Thoracic aorta (tissue), 2 donors: ENCODE data around the gene YARS1. TPM values are rescaled to one million over a fixed set of nuclear protein-coding genes. Genes with fewer than 3 reads are reported as not detected.

Source experiments
- ATAC-seq: fragments of 150-250 bp; one replicate; pipeline ENCODE4 v1.8.0; 2017; ENCODE audit warnings: low read depth; ENCODE audit not compliant: insufficient number of reproducible peaks, low FRiP score
- DNase-seq: peaks from one replicate; pipeline ENCODE4 v3.0.0-alpha.2; 2020; ENCODE audit warnings: low spot score
- H3K27ac ChIP-seq, 2 donors: fragments of 200-600 bp; sonication (generic); 1 replicate in 1 of 2; 2 replicates in 1 of 2; pipeline ENCODE4 v1.5.1; 2016; ENCODE audit warnings: mild to moderate bottlenecking in 2 of 2, moderate library complexity in 2 of 2
- H3K27me3 ChIP-seq: fragments of 200-600 bp; sonication (generic); replicated peaks from 2 replicates; pipeline ENCODE4 v1.6.0; 2016; ENCODE audit warnings: mild to moderate bottlenecking; ENCODE audit not compliant: insufficient read depth
- H3K36me3 ChIP-seq: fragments of 200-600 bp; sonication (generic); one replicate; pipeline ENCODE4 v1.5.1; 2016
- H3K4me1 ChIP-seq, 2 donors: fragments of 200-600 bp; sonication (generic); 1 replicate in 1 of 2; 2 replicates in 1 of 2; pipeline versions ENCODE4 v1.5.1 to v1.6.0; 2016; ENCODE audit warnings: low read depth in 2 of 2, mild to moderate bottlenecking in 1 of 2; ENCODE audit not compliant: control insufficient read depth in 1 of 2
- H3K4me3 ChIP-seq: fragments of 200-600 bp; sonication (generic); 2 replicates; pipeline ENCODE4 v1.5.1; 2016; ENCODE audit warnings: mild to moderate bottlenecking
- H3K9me3 ChIP-seq: fragments of 200-600 bp; sonication (generic); 2 replicates; pipeline ENCODE4 v1.5.1; 2016
- CTCF ChIP-seq: fragments of 200-600 bp; sonication (generic); IDR thresholded peaks from one replicate; pipeline ENCODE4 v1.5.1; 2019; ENCODE audit warnings: antibody characterized with exemption
- total RNA-seq, 2 donors: library from RNA; depleted of rRNA; stranded (reverse); fragments of >200 nt; gene quantifications; one replicate each; pipeline versions ENCODE4 v1.1.0 to v1.2.3, GENCODE V29; 2016

YARS1 gene
- total RNA-seq, 2 donors from 2014 or later, result 62.5 to 74.9 TPM

GRCh38 chr1:32779242-32779641 is 37.9 kb downstream of the YARS1 start:
- no peak for TF ChIP-seq CTCF
- Histone ChIP-seq H3K9me3 (no peaks in the 10 kb centered on the region), H3K4me1 (no peaks in the 10 kb centered on the region), H3K4me3 (no peak overlapping the region), H3K27me3 (no peaks in the 10 kb centered on the region), H3K36me3 (peaks cover 61% of the 10 kb centered on the region), H3K27ac (no peak overlapping the region)
- ATAC-seq, result no peak
- DNase-seq, result no peak

GRCh38 chr1:32775640-32776337 is 41.4 kb downstream of the YARS1 start:
- TF ChIP-seq CTCF, result no peak
- H3K27ac ChIP-seq, result no peak overlapping the region
- ATAC-seq (no peak), DNase-seq (no peak)
- H3K9me3 ChIP-seq, result no peaks in the 10 kb centered on the region
- H3K4me3 ChIP-seq, result no peak overlapping the region
- no peaks in the 10 kb centered on the region for H3K27me3 ChIP-seq
- peaks cover 37% of the 10 kb centered on the region for H3K36me3 ChIP-seq
- H3K4me1 ChIP-seq, result peaks cover 0 to 4% of the 10 kb centered on the region in 2 donors

- Histone ChIP-seq H3K9me3 (no peaks in the 10 kb centered on the region), H3K27ac (no peak overlapping the region), H3K4me1 (peaks cover 0 to 4% of the 10 kb centered on the region in 2 donors), H3K27me3 (no peaks in the 10 kb centered on the region), H3K36me3 (peaks cover 30% of the 10 kb centered on the region), H3K4me3 (no peak overlapping the region)
- ATAC-seq (no peak), DNase-seq (no peak)
- TF ChIP-seq CTCF, result no peak
Observed at GRCh38 chr1:32774950-32775634, 42.1 kb downstream of the YARS1 start.

- no peak for ATAC-seq
- H3K4me1 ChIP-seq, result peaks cover 0 to 4% of the 10 kb centered on the region in 2 donors
- no peak for TF ChIP-seq CTCF
- no peak for DNase-seq
- H3K36me3 ChIP-seq, result peaks cover 24% of the 10 kb centered on the region
- no peaks in the 10 kb centered on the region for H3K27me3 ChIP-seq
- no peak overlapping the region for H3K27ac ChIP-seq
- no peak overlapping the region for H3K4me3 ChIP-seq
- no peaks in the 10 kb centered on the region for H3K9me3 ChIP-seq
Observed at GRCh38 chr1:32774464-32774808, 42.7 kb downstream of the YARS1 start.

GRCh38 chr1:32773764-32774463 is 43.2 kb downstream of the YARS1 start:
- H3K4me3 ChIP-seq, result no peak overlapping the region
- H3K27ac ChIP-seq, result no peak overlapping the region
- peaks cover 0 to 4% of the 10 kb centered on the region in 2 donors for H3K4me1 ChIP-seq
- H3K27me3 ChIP-seq, result no peaks in the 10 kb centered on the region
- ATAC-seq (no peak), DNase-seq (no peak)
- no peaks in the 10 kb centered on the region for H3K9me3 ChIP-seq
- no peak for TF ChIP-seq CTCF
- peaks cover 18% of the 10 kb centered on the region for H3K36me3 ChIP-seq
